Suprapubic skin (tissue), 4 donors: ENCODE results near the gene SUMF1. TPM values are rescaled to one million over a fixed set of nuclear protein-coding genes. Genes with fewer than 3 reads are reported as not detected.

Experiments used
- DNase-seq, 2 donors: peaks; one replicate each; pipeline ENCODE4 v3.0.0-alpha.2; 2019; ENCODE audit warnings: low spot score in 2 of 2
- H3K27ac ChIP-seq: fragments of 200-600 bp; sonication (generic); one replicate; pipeline ENCODE4 v1.5.1; 2019
- H3K27me3 ChIP-seq: fragments of 200-600 bp; sonication (generic); one replicate; pipeline ENCODE4 v1.5.1; 2019
- H3K36me3 ChIP-seq: fragments of 200-600 bp; sonication (generic); one replicate; pipeline ENCODE4 v1.5.1; 2019
- H3K4me1 ChIP-seq: fragments of 200-600 bp; sonication (generic); one replicate; pipeline ENCODE4 v1.5.1; 2019
- H3K4me3 ChIP-seq: fragments of 200-600 bp; sonication (generic); one replicate; pipeline ENCODE4 v1.5.1; 2019; ENCODE audit warnings: mild to moderate bottlenecking
- H3K9me3 ChIP-seq: fragments of 200-600 bp; sonication (generic); one replicate; pipeline ENCODE4 v1.5.1; 2019
- EP300 ChIP-seq: sonication (generic); formaldehyde crosslinking; IDR thresholded peaks from one replicate; pipeline ENCODE4 v1.6.1; 2017; ENCODE audit warnings: antibody characterized with exemption
- POLR2A ChIP-seq, 2 donors: fragments of 450-650 bp; IDR thresholded peaks; one replicate each; pipeline ENCODE4 v1.6.1; 2017; ENCODE audit warnings: antibody characterized with exemption in 2 of 2, mild to moderate bottlenecking in 2 of 2, moderate library complexity in 2 of 2
- POLR2AphosphoS5 ChIP-seq, 3 donors: sonication (generic); formaldehyde crosslinking; IDR thresholded peaks; one replicate each; pipeline ENCODE4 v1.6.1; 2017; ENCODE audit warnings: antibody characterized with exemption in 3 of 3
- WGBS: methylation state at CpG from one replicate; pipeline ENCODE4 v1.1.5; 2018; 5-methylcytosine and 5-hydroxymethylcytosine counted together
- total RNA-seq, 4 donors: library from RNA; depleted of rRNA; stranded (reverse); fragments of >200 nt; gene quantifications; one replicate each; pipeline ENCODE4 v1.1.0, GENCODE V29; 2016
- TF ChIP-seq, protein P1 (sequence below), 2 donors: fragments of 200-600 bp in 1 of 2; fragments of 450-650 bp in 1 of 2; sonication (generic) in 1 of 2; IDR thresholded peaks; one replicate each; pipeline ENCODE4 v1.5.1; 2016 to 2019; ENCODE audit warnings: antibody characterized with exemption in 2 of 2, mild to moderate bottlenecking in 1 of 2, moderate library complexity in 1 of 2

Gene SUMF1
- 10 to 100 TPM; 38.9 to 47.3 (median 42.3) TPM for total RNA-seq

DNA sequence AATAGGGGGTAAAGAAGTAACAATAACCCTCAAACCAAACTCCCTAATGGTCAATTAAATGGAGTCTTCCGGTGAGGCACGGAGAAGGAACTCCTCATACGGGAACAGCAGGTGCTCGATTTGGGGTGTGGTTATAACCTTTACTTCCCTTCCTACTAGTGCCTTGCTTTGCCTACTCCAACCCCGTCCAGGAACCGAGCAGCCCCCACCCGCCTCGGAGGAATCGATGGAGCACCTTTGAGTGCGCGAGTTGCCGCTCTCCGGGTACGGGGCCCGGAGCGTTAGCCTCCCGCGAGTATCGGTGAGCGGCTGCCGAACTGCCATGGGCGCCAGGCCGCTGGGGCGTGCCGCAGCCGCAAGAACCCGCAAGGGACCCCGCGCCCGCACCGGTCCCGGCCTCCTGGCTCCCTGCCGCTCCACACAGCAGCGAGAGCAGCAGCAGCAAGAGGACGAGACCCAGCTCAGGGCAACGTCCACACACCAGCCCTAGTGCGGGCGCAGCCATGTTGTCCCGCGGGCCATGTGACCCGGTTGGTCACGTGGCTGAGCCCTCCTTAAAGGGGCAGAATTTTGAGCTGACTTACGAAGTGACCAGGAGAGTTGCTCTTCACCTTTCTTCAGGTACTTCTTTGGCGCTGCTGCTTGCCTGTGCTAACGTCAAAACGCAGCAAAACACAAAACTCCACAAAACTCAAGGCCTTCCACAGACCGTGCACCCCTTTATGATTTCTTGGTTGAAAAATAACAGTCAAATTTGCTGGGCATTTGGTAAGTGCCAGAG lies at the start of gene SUMF1:
TSS of gene SUMF1 (minus strand) at position 529 of the 781 bp plus-strand sequence. CDS start at position 505, 24 bp downstream.
- H3K27ac ChIP-seq, result peak within 1 kb of the TSS; percentile 86
- H3K36me3 ChIP-seq, result no peaks in the 10 kb centered on the region
- TF ChIP-seq EP300 (no peak), POLR2A (IDR thresholded peaks at IDR 0.05) (peak in 1 of 2 donors; percentile 52), POLR2AphosphoS5 (IDR thresholded peaks at IDR 0.05) (peak in 2 of 3 donors; percentile 40 to 93)
- TF ChIP-seq, protein P1, sequence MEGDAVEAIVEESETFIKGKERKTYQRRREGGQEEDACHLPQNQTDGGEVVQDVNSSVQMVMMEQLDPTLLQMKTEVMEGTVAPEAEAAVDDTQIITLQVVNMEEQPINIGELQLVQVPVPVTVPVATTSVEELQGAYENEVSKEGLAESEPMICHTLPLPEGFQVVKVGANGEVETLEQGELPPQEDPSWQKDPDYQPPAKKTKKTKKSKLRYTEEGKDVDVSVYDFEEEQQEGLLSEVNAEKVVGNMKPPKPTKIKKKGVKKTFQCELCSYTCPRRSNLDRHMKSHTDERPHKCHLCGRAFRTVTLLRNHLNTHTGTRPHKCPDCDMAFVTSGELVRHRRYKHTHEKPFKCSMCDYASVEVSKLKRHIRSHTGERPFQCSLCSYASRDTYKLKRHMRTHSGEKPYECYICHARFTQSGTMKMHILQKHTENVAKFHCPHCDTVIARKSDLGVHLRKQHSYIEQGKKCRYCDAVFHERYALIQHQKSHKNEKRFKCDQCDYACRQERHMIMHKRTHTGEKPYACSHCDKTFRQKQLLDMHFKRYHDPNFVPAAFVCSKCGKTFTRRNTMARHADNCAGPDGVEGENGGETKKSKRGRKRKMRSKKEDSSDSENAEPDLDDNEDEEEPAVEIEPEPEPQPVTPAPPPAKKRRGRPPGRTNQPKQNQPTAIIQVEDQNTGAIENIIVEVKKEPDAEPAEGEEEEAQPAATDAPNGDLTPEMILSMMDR (IDR thresholded peaks at IDR 0.05), result no peak
- peaks cover 12% of the 10 kb centered on the region for H3K4me1 ChIP-seq
- WGBS, result under 1% methylated on average over 46 of the region's 47 CpGs
- H3K27me3 ChIP-seq, result no peaks in the 10 kb centered on the region
- DNase-seq, result peak; percentile 88 to 90
- H3K4me3 ChIP-seq, result peak within 1 kb of the TSS; percentile 67
- H3K9me3 ChIP-seq, result no peaks in the 10 kb centered on the region

DNA sequence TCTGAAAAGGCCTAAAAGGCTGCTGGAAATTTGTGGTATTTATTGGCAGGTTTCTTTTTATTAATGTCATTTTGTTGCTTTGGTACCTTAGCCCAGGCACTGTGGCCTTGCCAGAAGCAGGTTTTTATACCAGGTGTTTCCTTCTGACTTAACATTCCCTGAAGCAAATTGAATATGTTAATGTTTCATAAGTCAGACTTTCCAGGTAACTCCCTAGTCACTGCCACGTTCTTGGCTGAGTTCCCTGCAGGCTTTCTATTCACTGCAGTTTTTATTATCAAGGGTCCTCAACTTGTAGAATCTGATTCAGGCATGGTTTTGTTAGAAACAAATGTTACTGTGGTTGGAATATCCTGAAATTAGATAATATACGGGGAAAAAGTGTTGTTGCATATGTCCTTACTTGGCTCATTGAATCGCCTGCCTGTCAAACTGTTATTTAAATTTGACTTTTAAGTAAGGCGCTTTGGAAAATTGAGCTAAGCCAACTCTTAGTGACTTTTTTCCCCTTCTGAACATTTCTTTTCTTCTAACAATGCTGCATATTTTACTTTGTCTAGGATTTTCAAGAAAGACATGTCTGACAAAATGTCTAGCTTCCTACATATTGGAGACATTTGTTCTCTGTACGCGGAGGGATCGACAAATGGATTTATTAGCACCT lies 49.0 kb upstream of the SUMF1 start:
- no peaks in the 10 kb centered on the region for H3K27me3 ChIP-seq
- peaks cover 24% of the 10 kb centered on the region for H3K4me1 ChIP-seq
- H3K27ac ChIP-seq, result no peak overlapping the region
- no peaks in the 10 kb centered on the region for H3K36me3 ChIP-seq
- TF ChIP-seq EP300, result no peak
- TF ChIP-seq POLR2A (IDR thresholded peaks at IDR 0.05), result no peak
- TF ChIP-seq, protein P1 (IDR thresholded peaks at IDR 0.05), result no peak
- TF ChIP-seq POLR2AphosphoS5 (IDR thresholded peaks at IDR 0.05), result no peak
- H3K9me3 ChIP-seq, result no peaks in the 10 kb centered on the region
- WGBS, result 34% methylated on average over 7 of the region's 7 CpGs
- H3K4me3 ChIP-seq, result no peak overlapping the region
- no peak for DNase-seq

DNA sequence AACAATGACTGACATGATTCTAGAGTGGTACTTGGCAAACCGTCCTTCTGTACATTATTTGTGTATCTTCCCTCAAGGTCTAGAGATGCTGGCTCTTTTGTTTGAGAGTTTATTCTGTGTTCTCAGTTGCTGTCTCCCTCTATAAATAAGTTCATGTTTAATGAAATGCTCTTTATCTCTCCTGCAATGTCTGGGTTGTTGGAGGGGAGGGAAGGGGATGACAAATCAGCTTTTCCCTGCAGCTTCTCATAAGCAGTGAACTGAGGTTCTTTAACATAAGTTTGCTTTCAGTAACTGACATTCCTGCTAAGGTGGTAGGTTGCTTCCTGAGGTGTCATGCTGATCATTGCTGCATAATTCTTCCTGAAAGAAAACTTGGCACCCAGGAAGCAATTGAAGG lies 47.8 kb upstream of the SUMF1 start:
- H3K4me3 ChIP-seq, result no peak overlapping the region
- H3K27ac ChIP-seq, result no peak overlapping the region
- no peaks in the 10 kb centered on the region for H3K27me3 ChIP-seq
- WGBS, result 84% methylated on average over 1 of the region's 1 CpG
- H3K36me3 ChIP-seq, result no peaks in the 10 kb centered on the region
- H3K4me1 ChIP-seq, result peaks cover 24% of the 10 kb centered on the region
- no peaks in the 10 kb centered on the region for H3K9me3 ChIP-seq
- TF ChIP-seq POLR2AphosphoS5 (IDR thresholded peaks at IDR 0.05) (no peak), EP300 (no peak), POLR2A (IDR thresholded peaks at IDR 0.05) (no peak)
- TF ChIP-seq, protein P1 (IDR thresholded peaks at IDR 0.05), result no peak
- no peak for DNase-seq

DNA sequence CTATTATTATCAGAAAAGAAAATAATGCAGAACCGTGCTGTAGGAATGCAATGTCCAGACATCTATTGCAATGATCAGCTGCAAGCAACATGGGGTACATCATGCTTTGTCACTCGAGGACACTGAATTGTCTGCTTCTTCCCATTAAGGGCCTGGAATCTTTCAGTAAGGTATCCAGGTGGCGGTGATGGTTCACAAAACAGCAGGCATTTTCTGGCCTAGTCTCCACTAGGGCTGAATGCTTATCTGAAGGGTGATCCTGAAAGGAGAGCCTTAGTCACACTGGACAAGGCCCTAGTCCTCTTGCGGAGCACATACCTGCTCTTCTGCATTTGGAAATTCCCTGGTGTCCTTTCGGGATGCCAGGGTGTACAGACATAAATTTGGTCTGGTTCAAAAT lies 47.3 kb upstream of the SUMF1 start:
- Histone ChIP-seq H3K9me3 (no peaks in the 10 kb centered on the region), H3K36me3 (no peaks in the 10 kb centered on the region), H3K27me3 (no peaks in the 10 kb centered on the region), H3K4me3 (no peak overlapping the region), H3K27ac (no peak overlapping the region), H3K4me1 (peaks cover 24% of the 10 kb centered on the region)
- TF ChIP-seq EP300, result no peak
- TF ChIP-seq, protein P1 (IDR thresholded peaks at IDR 0.05), result no peak
- TF ChIP-seq POLR2AphosphoS5 (IDR thresholded peaks at IDR 0.05), result no peak
- TF ChIP-seq POLR2A (IDR thresholded peaks at IDR 0.05), result no peak
- no peak for DNase-seq
- WGBS, result 94% methylated on average over 5 of the region's 5 CpGs
